Loucy (cell line): ENCODE data around the gene DLL1.

Source experiments
- CTCF ChIP-seq: fragments of 200-600 bp; sonication (generic); conservative IDR thresholded peaks from 2 replicates; pipeline ENCODE4 v1.5.1; 2014; ENCODE audit warnings: mild to moderate bottlenecking, antibody characterized with exemption, low read length
- EZH2phosphoT487 ChIP-seq: fragments of 200-600 bp; IDR thresholded peaks from 2 replicates; pipeline ENCODE4 v1.6.1; 2018; ENCODE audit warnings: antibody characterized with exemption, mild to moderate bottlenecking, moderate library complexity, borderline replicate concordance

GRCh38 chr6:170237999-170238740 lies 52.7 kb downstream of the DLL1 start:
- no peak for TF ChIP-seq CTCF
- no peak for TF ChIP-seq EZH2phosphoT487
